Neural crest cell (in vitro differentiated cells): ENCODE measurements around the gene RET. TPM values are rescaled to one million over a fixed set of nuclear protein-coding genes. Genes with fewer than 3 reads are reported as not detected.
"Not testable (repeated sequence)": the region's sequence is repeated elsewhere in the genome, so short reads cannot be mapped to it uniquely, and the experiment has no call there.

Experiments
- DNase-seq: peaks from one replicate; pipeline ENCODE4 v3.0.0; 2021; ENCODE audit warnings: low read depth, mixed read lengths, low spot score
- H3K27ac Mint-ChIP-seq: one replicate; pipeline ENCODE4 v1.8.0; 2021; ENCODE audit warnings: mild to moderate bottlenecking, mixed read lengths; ENCODE audit not compliant: unreplicated experiment
- H3K27me3 Mint-ChIP-seq: 2 replicates; pipeline ENCODE4 v1.8.0; 2021; ENCODE audit warnings: low read depth, mild to moderate bottlenecking, mixed read lengths
- H3K36me3 Mint-ChIP-seq: 2 replicates; pipeline ENCODE4 v1.8.0; 2021; ENCODE audit warnings: low read depth, mild to moderate bottlenecking, mixed read lengths
- H3K4me1 Mint-ChIP-seq: 2 replicates; pipeline ENCODE4 v1.8.0; 2021; ENCODE audit warnings: mixed read lengths
- H3K4me3 Mint-ChIP-seq: one replicate; pipeline ENCODE4 v1.8.0; 2021; ENCODE audit warnings: mild to moderate bottlenecking, mixed read lengths
- H3K9me3 Mint-ChIP-seq: 2 replicates; pipeline ENCODE4 v1.8.0; 2021; ENCODE audit warnings: mixed read lengths
- CTCF ChIP-seq: fragments of 200-600 bp; sonication (generic); conservative IDR thresholded peaks from 2 replicates; pipeline ENCODE4 v1.5.0; 2021; ENCODE audit warnings: antibody characterized with exemption, mild to moderate bottlenecking
- total RNA-seq: library from RNA; stranded (reverse); gene quantifications from 2 replicates; pipeline ENCODE4 v1.2.1, GENCODE V29; 2021

Gene RET
- total RNA-seq, 1 donor from 2014 or later = 1.6 TPM

- H3K27me3 Mint-ChIP-seq = peaks cover 3% of the 10 kb centered on the region
- H3K27ac Mint-ChIP-seq = peak overlapping the region; percentile 99
- peak; percentile 39 for DNase-seq
- H3K9me3 Mint-ChIP-seq = no peaks in the 10 kb centered on the region
- peaks cover 39% of the 10 kb centered on the region for H3K4me1 Mint-ChIP-seq
- peak overlapping the region; percentile 95 for H3K4me3 Mint-ChIP-seq
- TF ChIP-seq CTCF = no peak
- H3K36me3 Mint-ChIP-seq = no peaks in the 10 kb centered on the region
Measured at GRCh38 chr10:43137717-43138020, 60.8 kb downstream of the RET start.

GRCh38 chr10:43138021-43138756, 61.3 kb downstream of the RET start, which contains the start of gene CSGALNACT2:
CSGALNACT2 (plus strand) TSS chr10:43138445; CDS start chr10:43155150, 16,705 bp downstream.
- peak; percentile 68 for DNase-seq
- Mint-ChIP-seq H3K36me3 (no peaks in the 10 kb centered on the region), H3K27ac (peak within 1 kb of the TSS; percentile 99), H3K4me1 (peaks cover 39% of the 10 kb centered on the region), H3K4me3 (peak within 1 kb of the TSS; percentile 96), H3K9me3 (no peaks in the 10 kb centered on the region), H3K27me3 (peaks cover 3% of the 10 kb centered on the region)
- TF ChIP-seq CTCF = no peak

GRCh38 chr10:43138757-43139241, 61.9 kb downstream of the RET start:
- no peaks in the 10 kb centered on the region for H3K36me3 Mint-ChIP-seq
- H3K27ac Mint-ChIP-seq = peak overlapping the region; percentile 46
- no peak for DNase-seq
- no peaks in the 10 kb centered on the region for H3K9me3 Mint-ChIP-seq
- peaks cover 39% of the 10 kb centered on the region for H3K4me1 Mint-ChIP-seq
- peaks cover 3% of the 10 kb centered on the region for H3K27me3 Mint-ChIP-seq
- H3K4me3 Mint-ChIP-seq = peak overlapping the region; percentile 96
- TF ChIP-seq CTCF = no peak

GRCh38 chr10:43141421-43141820, 64.6 kb downstream of the RET start:
- DNase-seq = no peak
- H3K36me3 Mint-ChIP-seq = peaks cover 5% of the 10 kb centered on the region
- no peak overlapping the region for H3K4me3 Mint-ChIP-seq
- no peak overlapping the region for H3K27ac Mint-ChIP-seq
- peaks cover 28% of the 10 kb centered on the region for H3K4me1 Mint-ChIP-seq
- no peak for TF ChIP-seq CTCF
- H3K27me3 Mint-ChIP-seq = no peaks in the 10 kb centered on the region
- H3K9me3 Mint-ChIP-seq = no peaks in the 10 kb centered on the region

GRCh38 chr10:43145311-43145710, 68.4 kb downstream of the RET start:
- DNase-seq = no peak
- Mint-ChIP-seq H3K36me3 (peaks cover 9% of the 10 kb centered on the region), H3K4me1 (peaks cover 7% of the 10 kb centered on the region), H3K27me3 (no peaks in the 10 kb centered on the region), H3K9me3 (peaks cover 3% of the 10 kb centered on the region), H3K27ac (no peak overlapping the region), H3K4me3 (no peak overlapping the region)
- TF ChIP-seq CTCF = no peak

GRCh38 chr10:43145936-43146335, 69.1 kb downstream of the RET start:
- H3K4me1 Mint-ChIP-seq, H3K27me3 Mint-ChIP-seq, H3K9me3 Mint-ChIP-seq, DNase-seq, H3K27ac Mint-ChIP-seq, H3K4me3 Mint-ChIP-seq: not testable (repeated sequence)
- H3K36me3 Mint-ChIP-seq = peaks cover 12% of the 10 kb centered on the region
